OCI-LY7 (cell line): ENCODE results near the gene NINJ2.

Source experiments
- CTCF ChIP-seq: fragments of 200-600 bp; sonication (generic); conservative IDR thresholded peaks from 2 replicates; pipeline ENCODE4 v1.5.1; 2014; ENCODE audit warnings: mild to moderate bottlenecking, antibody characterized with exemption, low read length, moderate library complexity, mixed read lengths
- EZH2phosphoT487 ChIP-seq: fragments of 200-600 bp; sonication (generic); IDR thresholded peaks from 2 replicates; pipeline ENCODE4 v1.6.1; 2018; ENCODE audit warnings: low read depth, borderline replicate concordance, mild to moderate bottlenecking, mixed run types, antibody characterized with exemption, low read length, moderate library complexity, mixed read lengths

GRCh38 chr12:541676-542324, 121.4 kb downstream of the NINJ2 start:
- TF ChIP-seq EZH2phosphoT487 (no peak), CTCF (no peak)
